ENCODE measurements around the gene WFDC5. TPM values are rescaled to one million over a fixed set of nuclear protein-coding genes. Genes with fewer than 3 reads are reported as not detected.
"Not testable (repeated sequence)": the region's sequence is repeated elsewhere in the genome, so short reads cannot be mapped to it uniquely, and the experiment has no call there.

Gene WFDC5
- total RNA-seq, 1 donor from 2014 or later, result 1.2 TPM

- DNase-seq (ENCODE audit: low spot score), result no peak
Measured at GRCh38 chr20:45087814-45088213, 27.2 kb downstream of the WFDC5 start.

- no peak for DNase-seq (ENCODE audit: low spot score)
Measured at GRCh38 chr20:45087097-45087790, 27.7 kb downstream of the WFDC5 start.

GRCh38 chr20:45085867-45086266 is 29.1 kb downstream of the WFDC5 start:
- no peak for DNase-seq (ENCODE audit: low spot score)

GRCh38 chr20:45085289-45085688 is 29.7 kb downstream of the WFDC5 start:
- no peak for DNase-seq (ENCODE audit: low spot score)

GRCh38 chr20:45083127-45083526 is 31.8 kb downstream of the WFDC5 start:
- no peak for DNase-seq (ENCODE audit: low spot score)

GRCh38 chr20:45082468-45082867 is 32.5 kb downstream of the WFDC5 start:
- no peak for DNase-seq (ENCODE audit: low spot score)

GRCh38 chr20:45080867-45081624 is 33.9 kb downstream of the WFDC5 start:
- DNase-seq (ENCODE audit: low spot score), result no peak

- DNase-seq (ENCODE audit: low spot score), result no peak
Measured at GRCh38 chr20:45077559-45077958, 37.4 kb downstream of the WFDC5 start.

GRCh38 chr20:45073221-45073620 is 41.8 kb downstream of the WFDC5 start:
- no peak for DNase-seq (ENCODE audit: low spot score)

- no peak for DNase-seq (ENCODE audit: low spot score)
Measured at GRCh38 chr20:45072066-45072465, 42.9 kb downstream of the WFDC5 start.

GRCh38 chr20:45070932-45071632 is 43.9 kb downstream of the WFDC5 start:
- peak; percentile 15 for DNase-seq (ENCODE audit: low spot score)

GRCh38 chr20:45069261-45069660 is 45.7 kb downstream of the WFDC5 start:
- DNase-seq (ENCODE audit: low spot score), result peak; percentile 69

GRCh38 chr20:45067558-45067957 is 47.4 kb downstream of the WFDC5 start:
- no peak for DNase-seq (ENCODE audit: low spot score)

- no peak for DNase-seq (ENCODE audit: low spot score)
Measured at GRCh38 chr20:45067087-45067486, 47.9 kb downstream of the WFDC5 start.

- DNase-seq (ENCODE audit: low spot score), result no peak
Measured at GRCh38 chr20:45066372-45066771, 48.6 kb downstream of the WFDC5 start.

GRCh38 chr20:45064812-45065211 is 50.2 kb downstream of the WFDC5 start:
- DNase-seq (ENCODE audit: low spot score), result no peak

GRCh38 chr20:45063107-45063506 is 51.9 kb downstream of the WFDC5 start:
- not testable (repeated sequence) for DNase-seq (ENCODE audit: low spot score)

- no peak for DNase-seq (ENCODE audit: low spot score)
Measured at GRCh38 chr20:45061244-45061643, 53.7 kb downstream of the WFDC5 start.

- no peak for DNase-seq (ENCODE audit: low spot score)
Measured at GRCh38 chr20:45060294-45060693, 54.7 kb downstream of the WFDC5 start.
